ENCODE measurements around the gene RAPGEF5.

GRCh38 chr7:22390516-22390915 is 33.6 kb upstream of the RAPGEF5 start:
- TF ChIP-seq POLR2A (IDR thresholded peaks at IDR 0.05) (no peak), CTCF (IDR thresholded peaks at IDR 0.05) (no peak)
